Caco-2 (cell line): ENCODE results near the gene CLEC17A. TPM values are rescaled to one million over a fixed set of nuclear protein-coding genes. Genes with fewer than 3 reads are reported as not detected.
A peak's percentile ranks its signal among the peaks of the same experiment; 100 is the strongest.
"Not testable (repeated sequence)": the region's sequence is repeated elsewhere in the genome, so short reads cannot be mapped to it uniquely, and the experiment has no call there.

Experiments used
- BruUV-seq: library from RNA; stranded (reverse); fragments of 400-500 nt; replicated peaks from 2 replicates; lab custom pipeline; 2021; lab: Mats Ljungman, UMichigan
- CTCF ChIA-PET: fragments of 300-600 bp; sonication (Branson Sonifier 250); formaldehyde crosslinking; loops from one replicate; lab custom pipeline; 2022; ENCODE audit warnings: antibody characterized with exemption; lab: Charles Lee
- POLR2A ChIA-PET: fragments of 300-600 bp; sonication (Branson Sonifier 250); formaldehyde crosslinking; loops from one replicate; lab custom pipeline; 2022; ENCODE audit warnings: antibody characterized with exemption; lab: Charles Lee
- DNase-seq, 2 experiments: peaks; one replicate each; pipeline versions ENCODE4 v3.0.0 to v3.0.0-alpha.2; 2020 to 2022
- H3K27me3 ChIP-seq: replicated peaks from 2 replicates; pipeline ENCODE4 v1.6.0; 2011; ENCODE audit warnings: low read length; ENCODE audit not compliant: control insufficient read depth, insufficient read depth
- H3K36me3 ChIP-seq: 2 replicates; pipeline ENCODE4 v1.5.1; 2011; ENCODE audit warnings: low read length; ENCODE audit not compliant: control insufficient read depth, insufficient read depth
- H3K4me1 ChIP-seq: fragments of 250-450 bp; sonication (Bioruptor Pico); 2 replicates; pipeline ENCODE4 v1.5.1; 2020; ENCODE audit warnings: mild to moderate bottlenecking
- H3K4me3 ChIP-seq: 2 replicates; pipeline ENCODE4 v1.5.1; 2011; ENCODE audit warnings: low read depth, mild to moderate bottlenecking, control low read depth, low read length
- H3K9me3 ChIP-seq: fragments of 250-450 bp; sonication (Bioruptor Pico); 2 replicates; pipeline ENCODE4 v1.5.1; 2020; ENCODE audit warnings: mild to moderate bottlenecking, moderate library complexity
- H3K27ac Mint-ChIP-seq: one replicate; pipeline ENCODE4 v1.8.0; 2022; ENCODE audit warnings: mixed read lengths; ENCODE audit not compliant: unreplicated experiment
- H3K27me3 Mint-ChIP-seq: one replicate; pipeline ENCODE4 v1.8.0; 2022; ENCODE audit warnings: mixed read lengths; ENCODE audit not compliant: insufficient read depth, unreplicated experiment
- H3K36me3 Mint-ChIP-seq: one replicate; pipeline ENCODE4 v1.8.0; 2022; ENCODE audit warnings: mild to moderate bottlenecking, mixed read lengths; ENCODE audit not compliant: insufficient read depth, unreplicated experiment
- H3K4me1 Mint-ChIP-seq: one replicate; pipeline ENCODE4 v1.8.0; 2022; ENCODE audit warnings: low read depth, mixed read lengths; ENCODE audit not compliant: unreplicated experiment
- H3K4me3 Mint-ChIP-seq: one replicate; pipeline ENCODE4 v1.8.0; 2022; ENCODE audit warnings: mild to moderate bottlenecking, moderate library complexity, mixed read lengths; ENCODE audit not compliant: unreplicated experiment
- H3K9me3 Mint-ChIP-seq: one replicate; pipeline ENCODE4 v1.8.0; 2022; ENCODE audit warnings: mixed read lengths; ENCODE audit not compliant: unreplicated experiment
- CTCF ChIP-seq, 2 experiments: fragments of 200-600 bp in 1 of 2; IDR thresholded peaks; 1 replicate in 1 of 2; 2 replicates in 1 of 2; pipeline versions ENCODE4 v1.5.1 to v1.8.0; 2011 to 2022; ENCODE audit warnings: antibody characterized with exemption in 1 of 2, control low read depth in 1 of 2, inconsistent platforms in 1 of 2, low read depth in 1 of 2, low read length in 1 of 2, mild to moderate bottlenecking in 1 of 2, moderate library complexity in 1 of 2; ENCODE audit not compliant: insufficient read depth in 1 of 2, severe bottlenecking in 1 of 2, unreplicated experiment in 1 of 2
- intact Hi-C: fragments of 100-400 bp; cut with micrococcal nuclease; formaldehyde crosslinking; loops from one replicate; pipeline ENCODE4 v1.10.0; 2022; ENCODE audit not compliant: unreplicated experiment
- total RNA-seq: library from RNA; stranded (reverse); gene quantifications from 2 replicates; pipeline ENCODE4 v1.2.3, GENCODE V29; 2022

Gene CLEC17A
- total RNA-seq, 1 experiment from 2014 or later: not detected

DNA sequence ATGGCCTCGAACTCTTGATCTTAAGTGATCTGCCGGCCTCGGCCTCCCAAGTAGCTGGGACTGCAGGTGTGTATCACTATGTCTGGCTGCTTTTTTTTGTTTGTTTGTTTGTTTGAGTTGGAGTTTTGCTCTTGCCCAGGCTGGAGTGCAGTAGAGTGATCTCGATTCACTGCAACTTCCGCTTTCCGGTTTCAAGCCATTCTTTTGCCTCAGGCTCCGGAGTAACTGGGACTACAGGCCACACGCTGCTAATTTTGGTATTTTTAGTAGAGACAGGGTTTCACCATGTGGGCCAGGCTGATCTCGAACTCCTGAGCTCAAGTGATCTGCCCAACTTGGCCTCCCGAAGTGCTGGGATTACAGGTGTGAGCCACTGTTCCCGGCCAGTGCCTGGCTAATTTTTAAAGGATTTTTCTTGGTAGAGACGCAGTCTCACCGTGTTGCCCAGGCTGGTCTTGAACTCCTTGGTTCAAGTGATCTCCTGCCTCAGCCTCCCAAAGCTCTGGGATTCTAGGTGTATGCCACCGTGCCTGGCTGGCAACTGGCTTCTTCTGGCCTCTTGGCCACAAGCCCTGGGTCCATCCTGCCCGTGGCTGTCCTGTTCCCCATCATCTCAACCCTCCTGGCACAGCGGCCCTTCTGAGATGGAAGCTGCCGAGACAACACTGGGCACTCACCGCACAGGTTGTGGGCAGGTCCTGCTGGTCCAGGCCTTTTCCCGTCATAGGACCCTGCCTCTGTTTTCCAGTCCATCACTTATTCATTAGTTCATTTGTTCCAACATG, 42.0 kb upstream of the CLEC17A start:
- TF ChIP-seq CTCF (IDR thresholded peaks at IDR 0.05; ENCODE audit: insufficient read depth in 1 of 2, low read depth in 1 of 2, low read length in 1 of 2, severe bottlenecking in 1 of 2, unreplicated experiment in 1 of 2): no peak
- Histone ChIP-seq H3K4me1 (peaks cover 14% of the 10 kb centered on the region), H3K36me3 (no peaks in the 10 kb centered on the region), H3K4me3 (no peak overlapping the region), H3K27me3 (no peaks in the 10 kb centered on the region), H3K9me3 (no peaks in the 10 kb centered on the region)
- Mint-ChIP-seq H3K4me3 (no peak overlapping the region), H3K27me3 (no peaks in the 10 kb centered on the region), H3K27ac (peak overlapping the region; percentile 27), H3K36me3 (peaks cover 54% of the 10 kb centered on the region), H3K9me3 (no peaks in the 10 kb centered on the region), H3K4me1 (no peaks in the 10 kb centered on the region)
- BruUV-seq: no TSS peak
- ChIA-PET CTCF (no interaction called here), POLR2A (no interaction called here)
- intact Hi-C loops: no loop called here
- DNase-seq: no peak

DNA sequence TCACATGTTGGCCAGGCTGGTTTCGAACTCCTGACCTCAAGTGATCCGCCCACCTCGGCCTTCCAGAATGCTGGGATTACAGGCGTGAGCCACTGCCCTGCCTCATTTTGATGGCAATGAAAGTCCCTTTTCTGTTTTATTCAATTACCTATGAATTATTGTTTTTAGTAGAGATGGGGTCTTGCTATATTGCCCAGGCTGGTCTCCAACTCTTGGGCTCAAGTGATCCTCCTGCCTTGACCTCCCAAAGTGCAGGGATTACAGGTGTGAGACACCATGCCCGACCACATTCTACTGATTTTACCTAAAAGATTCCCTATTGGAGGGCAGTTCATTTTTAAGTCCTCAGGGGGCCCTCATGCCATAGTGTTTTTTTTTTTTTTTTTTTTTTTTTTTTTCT, 40.9 kb upstream of the CLEC17A start:
- H3K4me3 ChIP-seq, DNase-seq, H3K36me3 ChIP-seq, H3K9me3 Mint-ChIP-seq, H3K27me3 ChIP-seq, H3K4me3 Mint-ChIP-seq, H3K4me1 Mint-ChIP-seq, CTCF ChIA-PET, H3K27ac Mint-ChIP-seq, BruUV-seq, H3K4me1 ChIP-seq, intact Hi-C loops, H3K27me3 Mint-ChIP-seq, POLR2A ChIA-PET, H3K9me3 ChIP-seq: not testable (repeated sequence)
- peaks cover 54% of the 10 kb centered on the region for H3K36me3 Mint-ChIP-seq

- Mint-ChIP-seq H3K4me3 (no peak overlapping the region), H3K36me3 (peaks cover 47% of the 10 kb centered on the region), H3K9me3 (no peaks in the 10 kb centered on the region), H3K4me1 (no peaks in the 10 kb centered on the region), H3K27ac (no peak overlapping the region), H3K27me3 (no peaks in the 10 kb centered on the region)
- TF ChIP-seq CTCF (IDR thresholded peaks at IDR 0.05; ENCODE audit: insufficient read depth in 1 of 2, low read depth in 1 of 2, low read length in 1 of 2, severe bottlenecking in 1 of 2, unreplicated experiment in 1 of 2): no peak
- ChIA-PET CTCF (interaction anchor here (0.5 to 0.7 kb wide), 3 partner anchors 17 to 584 kb away, joined by 3 to 4 read pairs (median 4); no protein-coding TSS in a partner anchor), POLR2A (no interaction called here)
- DNase-seq: peak in 1 of 2 experiments; percentile 26
- Histone ChIP-seq H3K4me1 (peaks cover 7% of the 10 kb centered on the region; the same call in 1 of the 2 replicates), H3K36me3 (no peaks in the 10 kb centered on the region), H3K4me3 (no peak overlapping the region), H3K27me3 (no peaks in the 10 kb centered on the region), H3K9me3 (no peaks in the 10 kb centered on the region)
- no TSS peak for BruUV-seq
- intact Hi-C loops: no loop called here
Measured at GRCh38 chr19:14542711-14543328, 40.1 kb upstream of the CLEC17A start.
